HL-60 (cell line): ENCODE data around the gene LRBA.
"Not testable (repeated sequence)": the region's sequence is repeated elsewhere in the genome, so short reads cannot be mapped to it uniquely, and the experiment has no call there.

Experiments
- POLR2AphosphoS5 ChIP-seq: IDR thresholded peaks from 2 replicates; pipeline ENCODE4 v1.6.1; 2012; ENCODE audit warnings: low read depth
- SPI1 ChIP-seq: IDR thresholded peaks from 2 replicates; pipeline ENCODE4 v1.6.1; 2012; ENCODE audit warnings: low read depth, mild to moderate bottlenecking, borderline replicate concordance
- TF ChIP-seq, protein P1 (sequence below): IDR thresholded peaks from one replicate; pipeline ENCODE4 v1.5.1; 2011; ENCODE audit warnings: low read length, control low read depth, inconsistent platforms; ENCODE audit not compliant: insufficient read depth
- TF ChIP-seq, protein P2 (sequence below): IDR thresholded peaks from 2 replicates; pipeline ENCODE4 v1.6.1; 2012; ENCODE audit warnings: low read depth; ENCODE audit not compliant: insufficient replicate concordance

DNA sequence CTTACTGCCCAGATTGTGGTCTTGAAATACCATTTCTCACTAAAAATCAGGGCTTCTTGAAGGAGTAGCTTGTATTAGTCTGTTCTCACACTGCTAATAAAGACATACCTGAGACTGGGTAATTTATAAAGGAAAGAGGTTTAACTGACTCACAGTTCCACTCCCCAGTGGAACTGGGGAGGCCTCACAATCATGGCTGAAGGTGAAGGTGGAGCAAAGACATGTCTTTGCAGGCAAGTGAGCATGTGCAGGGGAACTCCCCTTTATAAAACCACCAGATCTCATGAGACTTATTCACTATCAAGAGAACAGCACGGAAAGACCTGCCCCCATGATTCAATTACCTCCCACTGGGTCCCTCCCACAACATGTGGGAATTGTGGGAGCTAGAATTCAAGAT lies 58.0 kb downstream of the LRBA start:
- TF ChIP-seq, protein P1, sequence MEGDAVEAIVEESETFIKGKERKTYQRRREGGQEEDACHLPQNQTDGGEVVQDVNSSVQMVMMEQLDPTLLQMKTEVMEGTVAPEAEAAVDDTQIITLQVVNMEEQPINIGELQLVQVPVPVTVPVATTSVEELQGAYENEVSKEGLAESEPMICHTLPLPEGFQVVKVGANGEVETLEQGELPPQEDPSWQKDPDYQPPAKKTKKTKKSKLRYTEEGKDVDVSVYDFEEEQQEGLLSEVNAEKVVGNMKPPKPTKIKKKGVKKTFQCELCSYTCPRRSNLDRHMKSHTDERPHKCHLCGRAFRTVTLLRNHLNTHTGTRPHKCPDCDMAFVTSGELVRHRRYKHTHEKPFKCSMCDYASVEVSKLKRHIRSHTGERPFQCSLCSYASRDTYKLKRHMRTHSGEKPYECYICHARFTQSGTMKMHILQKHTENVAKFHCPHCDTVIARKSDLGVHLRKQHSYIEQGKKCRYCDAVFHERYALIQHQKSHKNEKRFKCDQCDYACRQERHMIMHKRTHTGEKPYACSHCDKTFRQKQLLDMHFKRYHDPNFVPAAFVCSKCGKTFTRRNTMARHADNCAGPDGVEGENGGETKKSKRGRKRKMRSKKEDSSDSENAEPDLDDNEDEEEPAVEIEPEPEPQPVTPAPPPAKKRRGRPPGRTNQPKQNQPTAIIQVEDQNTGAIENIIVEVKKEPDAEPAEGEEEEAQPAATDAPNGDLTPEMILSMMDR, result not testable (repeated sequence)
- not testable (repeated sequence) for TF ChIP-seq POLR2AphosphoS5, SPI1
- TF ChIP-seq, protein P2, sequence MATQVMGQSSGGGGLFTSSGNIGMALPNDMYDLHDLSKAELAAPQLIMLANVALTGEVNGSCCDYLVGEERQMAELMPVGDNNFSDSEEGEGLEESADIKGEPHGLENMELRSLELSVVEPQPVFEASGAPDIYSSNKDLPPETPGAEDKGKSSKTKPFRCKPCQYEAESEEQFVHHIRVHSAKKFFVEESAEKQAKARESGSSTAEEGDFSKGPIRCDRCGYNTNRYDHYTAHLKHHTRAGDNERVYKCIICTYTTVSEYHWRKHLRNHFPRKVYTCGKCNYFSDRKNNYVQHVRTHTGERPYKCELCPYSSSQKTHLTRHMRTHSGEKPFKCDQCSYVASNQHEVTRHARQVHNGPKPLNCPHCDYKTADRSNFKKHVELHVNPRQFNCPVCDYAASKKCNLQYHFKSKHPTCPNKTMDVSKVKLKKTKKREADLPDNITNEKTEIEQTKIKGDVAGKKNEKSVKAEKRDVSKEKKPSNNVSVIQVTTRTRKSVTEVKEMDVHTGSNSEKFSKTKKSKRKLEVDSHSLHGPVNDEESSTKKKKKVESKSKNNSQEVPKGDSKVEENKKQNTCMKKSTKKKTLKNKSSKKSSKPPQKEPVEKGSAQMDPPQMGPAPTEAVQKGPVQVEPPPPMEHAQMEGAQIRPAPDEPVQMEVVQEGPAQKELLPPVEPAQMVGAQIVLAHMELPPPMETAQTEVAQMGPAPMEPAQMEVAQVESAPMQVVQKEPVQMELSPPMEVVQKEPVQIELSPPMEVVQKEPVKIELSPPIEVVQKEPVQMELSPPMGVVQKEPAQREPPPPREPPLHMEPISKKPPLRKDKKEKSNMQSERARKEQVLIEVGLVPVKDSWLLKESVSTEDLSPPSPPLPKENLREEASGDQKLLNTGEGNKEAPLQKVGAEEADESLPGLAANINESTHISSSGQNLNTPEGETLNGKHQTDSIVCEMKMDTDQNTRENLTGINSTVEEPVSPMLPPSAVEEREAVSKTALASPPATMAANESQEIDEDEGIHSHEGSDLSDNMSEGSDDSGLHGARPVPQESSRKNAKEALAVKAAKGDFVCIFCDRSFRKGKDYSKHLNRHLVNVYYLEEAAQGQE, result not testable (repeated sequence)
